Right cardiac atrium (tissue), 5 donors: ENCODE measurements around the gene GJB6. TPM values are rescaled to one million over a fixed set of nuclear protein-coding genes. Genes with fewer than 3 reads are reported as not detected.
A peak's percentile ranks its signal among the peaks of the same experiment; 100 is the strongest.

ENCODE experiments used
- ATAC-seq, 2 donors: fragments of 200-7000 bp; cut with Tn5 transposase; one replicate each; pipeline versions ENCODE4 v1.8.0 to v1.9.1; 2020; ENCODE audit warnings: moderate library complexity in 2 of 2, mild to moderate bottlenecking in 1 of 2
- DNase-seq, 3 donors: peaks; one replicate each; pipeline ENCODE4 v3.0.0-alpha.2; 2020
- H3K27ac ChIP-seq: one replicate; pipeline ENCODE4 v1.5.1; 2013; ENCODE audit warnings: mild to moderate bottlenecking, low read length, control low read depth, moderate library complexity
- H3K27me3 ChIP-seq: one replicate; pipeline ENCODE4 v1.6.1; 2013; ENCODE audit not compliant: control insufficient read depth, insufficient read depth
- H3K4me1 ChIP-seq: one replicate; pipeline ENCODE4 v1.6.1; 2013; ENCODE audit warnings: low read length; ENCODE audit not compliant: control insufficient read depth, insufficient read depth
- H3K4me3 ChIP-seq: one replicate; pipeline ENCODE4 v1.5.1; 2013; ENCODE audit warnings: low read length, control low read depth
- H3K9me3 ChIP-seq: one replicate; pipeline ENCODE4 v1.6.1; 2013; ENCODE audit warnings: low read length; ENCODE audit not compliant: control insufficient read depth
- WGBS: extraction: QIAGEN DNeasy Blood & Tissue Kit; methylation state at CpG from one replicate; pipeline ENCODE4 v1.1.7; 2013; 5-methylcytosine and 5-hydroxymethylcytosine counted together
- intact Hi-C, 4 donors: fragments of 100-400 bp; cut with DNase I; formaldehyde crosslinking; loops; one replicate each; pipeline versions ENCODE4 v1.11.0 to v1.14.0; 2022 to 2023
- polyA plus RNA-seq: library from polyadenylated mRNA; stranded (reverse); fragments of 200-250 nt; gene quantifications from one replicate; pipeline ENCODE4 v1.2.3, GENCODE V29; 2013
- total RNA-seq, 4 donors: library from RNA; stranded (reverse); fragmentation: NEBNext Ultra II Directional; extraction: Animal tissue kit (Norgen Biotek cat#: 25700); gene quantifications; one replicate each; pipeline ENCODE4 v1.2.1, GENCODE V29; 2021
- donor health status: healthy with polysubstance abuse.
- donor health status: DM: no; HTN: yes; CAD: no.
- donor health status: DM: no; HTN: no; CAD: no.
- donor health status: DM: no; HTN: yes; CAD: no; lungs with severe emphysema.
- donor health status: DM: yes; HTN: yes; CAD: no.

Gene GJB6
- total and polyA plus RNA-seq, 5 donors = 0.05 TPM; not detected in 4

GRCh38 chr13:20182231-20182846 lies 49.8 kb downstream of the GJB6 start:
- WGBS = 23% methylated on average over 5 of the region's 5 CpGs
- intact Hi-C loops = loop anchor here in 1 of 4 donors (10.0 kb wide), 1 partner anchor 742 kb away; no protein-coding TSS in a partner anchor
- Histone ChIP-seq H3K27me3 (no peaks in the 10 kb centered on the region), H3K4me3 (no peak overlapping the region), H3K27ac (no peak overlapping the region), H3K4me1 (no peaks in the 10 kb centered on the region), H3K9me3 (no peaks in the 10 kb centered on the region)
- DNase-seq (no peak), ATAC-seq (peak; percentile 76 to 77)

DNA sequence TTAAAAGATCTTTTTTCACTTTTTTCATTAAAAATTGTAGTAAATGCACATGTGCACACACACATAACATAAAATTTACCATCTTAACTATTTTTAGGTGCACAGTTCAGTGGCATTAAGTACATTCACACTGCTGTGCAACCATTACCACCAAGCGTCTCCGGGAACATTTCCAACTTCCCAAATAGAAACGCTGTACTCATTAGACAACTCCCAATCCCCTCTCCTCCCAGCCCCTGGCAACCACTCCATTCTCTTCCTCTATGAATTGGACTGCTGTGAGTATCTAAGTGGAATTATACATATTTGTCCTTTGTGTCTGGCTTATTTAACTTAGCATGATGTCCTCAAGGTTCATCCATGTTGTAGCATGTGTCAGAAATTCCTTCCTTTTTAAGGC lies 50.9 kb downstream of the GJB6 start:
- ATAC-seq = no peak
- H3K4me3 ChIP-seq = no peak overlapping the region
- intact Hi-C loops = loop anchor here in 1 of 4 donors (10.0 kb wide), 1 partner anchor 744 kb away; no protein-coding TSS in a partner anchor
- no peak overlapping the region for H3K27ac ChIP-seq
- no peaks in the 10 kb centered on the region for H3K4me1 ChIP-seq
- 50% methylated on average over 3 of the region's 3 CpGs for WGBS
- no peak for DNase-seq
- H3K9me3 ChIP-seq = no peaks in the 10 kb centered on the region
- no peaks in the 10 kb centered on the region for H3K27me3 ChIP-seq

- DNase-seq = no peak
- 69% methylated on average over 5 of the region's 5 CpGs for WGBS
- Histone ChIP-seq H3K9me3 (no peaks in the 10 kb centered on the region), H3K27ac (no peak overlapping the region), H3K4me1 (no peaks in the 10 kb centered on the region), H3K4me3 (no peak overlapping the region), H3K27me3 (no peaks in the 10 kb centered on the region)
- intact Hi-C loops = no loop called here
- ATAC-seq = no peak
Measured at GRCh38 chr13:20178156-20178555, 54.0 kb downstream of the GJB6 start.

- peak in 1 of 3 donors; percentile 44 for DNase-seq
- intact Hi-C loops = no loop called here
- no peak for ATAC-seq
- Histone ChIP-seq H3K4me3 (no peak overlapping the region), H3K4me1 (no peaks in the 10 kb centered on the region), H3K27ac (no peak overlapping the region), H3K9me3 (no peaks in the 10 kb centered on the region), H3K27me3 (no peaks in the 10 kb centered on the region)
- 43% methylated on average over 67 of the region's 67 CpGs for WGBS
Measured at GRCh38 chr13:20177049-20177831, 54.9 kb downstream of the GJB6 start.

GRCh38 chr13:20175907-20176652 lies 56.0 kb downstream of the GJB6 start:
- H3K9me3 ChIP-seq = no peaks in the 10 kb centered on the region
- DNase-seq (no peak), ATAC-seq (peak in 1 of 2 donors; percentile 30)
- H3K27ac ChIP-seq = no peak overlapping the region
- H3K27me3 ChIP-seq = no peaks in the 10 kb centered on the region
- H3K4me1 ChIP-seq = no peaks in the 10 kb centered on the region
- intact Hi-C loops = no loop called here
- WGBS = 68% methylated on average over 14 of the region's 14 CpGs
- no peak overlapping the region for H3K4me3 ChIP-seq

DNA sequence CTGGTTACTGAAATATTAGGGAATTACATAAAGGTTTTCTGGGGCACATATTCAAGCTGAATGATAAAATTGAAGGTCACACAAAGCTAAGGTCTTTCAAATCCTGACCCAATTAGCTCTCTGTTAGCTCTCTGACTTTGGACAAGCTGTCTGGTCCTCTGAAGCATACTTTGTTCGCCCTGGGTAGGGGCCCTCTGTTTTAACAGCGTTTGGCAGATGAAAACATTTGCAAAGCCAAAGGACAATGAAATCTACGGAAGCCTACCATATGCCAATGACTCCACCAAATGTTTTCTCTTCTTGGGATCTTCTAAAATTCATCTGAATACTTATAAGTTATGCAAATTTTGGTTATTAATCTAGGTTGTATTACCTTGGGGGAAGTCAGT lies 56.7 kb downstream of the GJB6 start:
- WGBS = 69% methylated on average over 3 of the region's 3 CpGs
- Histone ChIP-seq H3K4me3 (no peak overlapping the region), H3K4me1 (no peaks in the 10 kb centered on the region), H3K9me3 (no peaks in the 10 kb centered on the region), H3K27me3 (no peaks in the 10 kb centered on the region), H3K27ac (no peak overlapping the region)
- ATAC-seq = no peak
- intact Hi-C loops = no loop called here
- DNase-seq = no peak

DNA sequence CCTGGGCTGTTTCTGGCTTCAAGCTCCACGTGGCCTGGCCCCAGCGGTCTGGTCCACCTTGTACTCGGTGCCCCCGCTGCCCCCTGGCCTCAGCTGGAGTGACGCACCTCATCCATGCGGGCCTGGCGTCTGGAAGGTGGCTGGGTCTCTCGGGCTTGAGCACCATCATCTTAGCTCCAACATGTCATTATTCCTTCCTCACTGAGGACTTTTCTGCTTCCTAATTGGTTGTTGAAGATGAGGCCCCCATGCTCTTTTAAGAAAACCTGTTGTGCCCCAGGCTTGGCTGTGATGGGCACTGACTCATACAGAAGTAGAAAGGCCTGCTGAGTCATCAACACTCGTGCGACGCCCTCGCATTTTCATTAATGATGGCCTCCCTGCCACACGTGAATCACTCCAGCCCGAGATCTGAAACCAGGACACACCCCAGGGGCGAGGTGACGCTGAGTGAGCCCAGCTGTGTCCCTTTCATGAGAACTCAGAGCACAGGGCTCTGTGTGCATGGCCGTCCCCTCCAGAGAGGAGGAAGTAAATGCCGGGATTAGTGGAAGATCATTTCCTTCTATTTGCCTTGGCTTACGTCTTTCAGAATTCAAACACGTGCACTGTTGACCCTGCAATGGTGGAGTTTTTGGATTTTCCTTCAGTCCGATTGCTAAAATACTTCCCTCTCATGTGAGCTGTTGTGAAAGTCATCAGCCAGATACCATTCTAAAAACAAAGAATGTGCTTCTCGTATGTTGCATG lies 57.3 kb downstream of the GJB6 start:
- Histone ChIP-seq H3K4me1 (no peaks in the 10 kb centered on the region), H3K27me3 (no peaks in the 10 kb centered on the region), H3K4me3 (no peak overlapping the region), H3K27ac (no peak overlapping the region), H3K9me3 (no peaks in the 10 kb centered on the region)
- DNase-seq (peak; percentile 79 to 90 (median 82)), ATAC-seq (peak; percentile 81 to 94)
- intact Hi-C loops = no loop called here
- 44% methylated on average over 22 of the region's 22 CpGs for WGBS

- DNase-seq (no peak), ATAC-seq (no peak)
- intact Hi-C loops = no loop called here
- Histone ChIP-seq H3K4me3 (no peak overlapping the region), H3K9me3 (no peaks in the 10 kb centered on the region), H3K4me1 (no peaks in the 10 kb centered on the region), H3K27ac (no peak overlapping the region), H3K27me3 (no peaks in the 10 kb centered on the region)
- 79% methylated on average over 8 of the region's 8 CpGs for WGBS
Measured at GRCh38 chr13:20173116-20173746, 58.9 kb downstream of the GJB6 start.
